IPS DF 6.9 (cell line): Measurements from ENCODE around the gene RXRA.

Experiments used
- DNase-seq: peaks from one replicate; pipeline ENCODE4 v3.0.0-alpha.2; 2013; ENCODE audit warnings: low read depth, low spot score
- H3K27ac ChIP-seq: one replicate; pipeline ENCODE4 v1.5.1; 2013; ENCODE audit warnings: low read length, control low read depth
- H3K27me3 ChIP-seq: 2 replicates; pipeline ENCODE4 v1.6.1; 2013; ENCODE audit warnings: mild to moderate bottlenecking, low read length; ENCODE audit not compliant: control insufficient read depth, insufficient read depth
- H3K36me3 ChIP-seq: 2 replicates; pipeline ENCODE4 v1.6.1; 2013; ENCODE audit warnings: low read length; ENCODE audit not compliant: control insufficient read depth, insufficient read depth
- H3K4me1 ChIP-seq: 2 replicates; pipeline ENCODE4 v1.6.1; 2013; ENCODE audit warnings: low read length; ENCODE audit not compliant: control insufficient read depth, insufficient read depth
- H3K4me3 ChIP-seq: 2 replicates; pipeline ENCODE4 v1.5.1; 2013; ENCODE audit warnings: mild to moderate bottlenecking, low read length
- H3K9me3 ChIP-seq: 2 replicates; pipeline ENCODE4 v1.6.1; 2013; ENCODE audit warnings: low read length, inconsistent platforms; ENCODE audit not compliant: control insufficient read depth, insufficient read depth
- WGBS: extraction: QIAGEN DNeasy Blood & Tissue Kit; methylation state at CpG from one replicate; pipeline ENCODE4 v1.1.7; 2013; ENCODE audit warnings: mixed read lengths, missing lambda C conversion rate; ENCODE audit not compliant: insufficient read length, insufficient coverage; 5-methylcytosine and 5-hydroxymethylcytosine counted together

Gene RXRA

DNA sequence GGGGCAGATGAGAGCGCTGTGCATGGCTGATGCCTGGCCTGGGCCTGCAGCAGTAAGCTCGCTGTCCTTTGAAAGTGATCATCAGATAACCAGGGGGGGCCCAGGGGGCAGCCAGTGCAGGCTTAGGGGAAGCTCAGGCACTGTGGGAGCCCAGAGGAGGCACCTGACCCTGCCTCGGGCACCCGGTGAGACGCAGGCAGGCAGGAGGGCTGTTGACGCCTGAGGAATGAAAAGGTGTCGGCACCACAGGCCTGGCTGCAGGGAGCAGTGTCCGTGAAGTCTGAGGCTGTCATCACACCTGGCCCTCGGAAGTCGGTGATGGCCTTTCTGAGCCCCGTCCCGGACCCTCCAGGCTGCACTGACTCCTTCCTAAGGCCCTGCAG lies 84.6 kb downstream of the RXRA start:
- H3K27me3 ChIP-seq: no peaks in the 10 kb centered on the region
- no peak for DNase-seq
- H3K9me3 ChIP-seq: no peaks in the 10 kb centered on the region
- no peak overlapping the region for H3K27ac ChIP-seq
- peaks cover 4% of the 10 kb centered on the region; the same call in 1 of the 2 replicates for H3K36me3 ChIP-seq
- no peak overlapping the region for H3K4me3 ChIP-seq
- WGBS: no CpG with 5 or more reads among the region's 12 CpGs
- H3K4me1 ChIP-seq: peaks cover 10% of the 10 kb centered on the region

DNA sequence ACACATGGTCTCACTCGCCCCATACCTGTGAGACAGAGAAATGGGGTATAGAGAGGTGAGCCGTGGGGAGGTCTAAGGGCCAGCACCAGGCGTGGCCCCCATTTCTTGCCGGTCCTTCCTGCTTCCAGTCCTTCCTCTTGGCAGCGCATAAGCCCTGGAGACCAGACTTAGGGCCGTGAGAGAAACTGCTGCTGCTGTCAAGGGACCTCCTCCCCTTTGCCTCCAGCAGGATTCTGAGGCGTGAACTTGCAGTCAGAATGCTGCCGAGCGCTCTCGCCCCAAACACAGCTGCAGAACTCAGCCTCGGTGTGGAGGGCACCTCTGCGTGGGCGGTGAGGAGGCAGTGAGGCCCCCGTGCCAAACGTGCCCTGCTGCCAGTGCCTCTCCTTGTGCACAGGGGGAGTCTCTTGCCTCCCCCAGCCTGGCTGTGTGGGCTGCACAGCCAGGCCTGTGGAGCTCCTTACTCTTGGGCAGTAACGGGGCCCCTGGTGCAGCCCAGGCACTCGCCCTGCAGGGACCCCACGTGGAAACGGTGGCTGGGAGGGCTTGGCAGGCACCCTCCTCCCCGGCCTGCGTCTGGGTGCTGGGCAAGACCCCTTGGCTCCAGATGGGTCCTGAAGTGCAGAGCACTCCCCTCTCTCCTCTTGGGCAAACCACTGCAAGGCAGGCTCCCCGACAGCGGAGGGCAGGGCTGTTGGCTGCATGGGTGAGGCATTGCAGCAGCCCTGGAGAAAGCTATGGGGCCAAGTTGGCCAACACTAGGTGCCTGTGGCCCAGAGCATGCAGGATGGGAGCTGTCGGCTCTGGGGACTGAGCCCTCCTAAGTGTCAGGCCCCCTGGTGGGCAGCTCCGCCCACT lies 85.4 kb downstream of the RXRA start:
- WGBS: no CpG with 5 or more reads among the region's 25 CpGs
- Histone ChIP-seq H3K4me3 (no peak overlapping the region), H3K27ac (no peak overlapping the region), H3K27me3 (no peaks in the 10 kb centered on the region), H3K4me1 (peaks cover 8% of the 10 kb centered on the region), H3K9me3 (no peaks in the 10 kb centered on the region), H3K36me3 (peaks cover 4% of the 10 kb centered on the region; the same call in 1 of the 2 replicates)
- no peak for DNase-seq

DNA sequence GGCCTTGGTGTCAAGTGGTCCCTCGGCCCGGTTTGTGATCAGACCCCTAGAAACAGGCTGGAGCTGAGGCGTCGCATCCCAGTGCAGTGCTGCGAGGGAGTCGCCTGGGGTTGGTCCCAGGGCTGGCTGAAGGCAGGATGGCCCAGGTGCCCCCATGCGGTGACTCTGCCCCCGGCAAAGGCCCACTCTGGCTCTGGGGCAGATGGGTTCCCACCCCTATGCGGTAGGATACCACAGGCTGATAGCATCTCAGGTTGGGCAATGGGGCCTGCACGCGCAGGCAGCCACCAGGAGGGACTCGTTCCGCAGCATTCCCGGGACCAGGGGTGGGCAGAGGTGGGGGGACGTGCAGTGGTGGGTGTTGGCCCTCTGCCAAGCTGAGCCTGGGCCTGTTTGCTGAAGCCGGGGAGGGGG lies 86.0 kb downstream of the RXRA start:
- DNase-seq: no peak
- no peaks in the 10 kb centered on the region for H3K9me3 ChIP-seq
- no CpG with 5 or more reads among the region's 16 CpGs for WGBS
- peaks cover 8% of the 10 kb centered on the region; the same call in 1 of the 2 replicates for H3K36me3 ChIP-seq
- H3K4me3 ChIP-seq: no peak overlapping the region
- peaks cover 6% of the 10 kb centered on the region for H3K4me1 ChIP-seq
- no peaks in the 10 kb centered on the region for H3K27me3 ChIP-seq
- no peak overlapping the region for H3K27ac ChIP-seq

DNA sequence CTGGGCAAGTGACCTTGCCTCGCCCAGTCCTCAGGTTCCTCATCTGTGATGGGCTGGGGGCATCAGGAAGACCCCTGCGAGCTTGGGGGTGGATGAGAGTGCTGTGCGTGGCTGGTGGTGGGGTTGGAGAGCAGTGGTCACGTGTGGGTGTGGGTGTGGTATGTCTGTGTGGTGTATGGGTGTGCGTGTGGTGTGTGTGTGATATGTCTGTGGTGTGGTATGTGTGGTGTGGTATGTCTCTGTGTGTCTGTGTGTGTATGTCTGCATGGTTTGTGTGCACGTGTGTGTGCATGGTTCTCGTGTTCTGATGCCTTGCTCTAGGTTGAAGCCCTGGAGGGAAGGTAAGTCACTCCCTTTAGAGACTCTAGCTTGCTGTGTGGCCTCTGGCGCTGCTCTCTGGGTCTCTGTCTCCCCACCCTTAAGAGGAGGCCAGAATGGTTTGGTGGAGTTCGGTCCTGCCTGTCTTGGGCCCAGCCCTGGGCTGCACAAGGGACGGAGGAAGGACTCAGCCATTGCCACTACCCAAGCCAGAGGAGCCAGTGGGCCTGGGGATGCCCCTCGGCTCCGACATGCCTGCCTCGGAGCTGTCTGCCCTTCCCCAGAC lies 87.0 kb downstream of the RXRA start:
- Histone ChIP-seq H3K27me3 (no peaks in the 10 kb centered on the region), H3K36me3 (peaks cover 8% of the 10 kb centered on the region; the same call in 1 of the 2 replicates), H3K27ac (no peak overlapping the region), H3K9me3 (no peaks in the 10 kb centered on the region), H3K4me1 (peaks cover 6% of the 10 kb centered on the region), H3K4me3 (no peak overlapping the region)
- WGBS: 100% methylated on average over 1 of the region's 13 CpGs
- no peak for DNase-seq

DNA sequence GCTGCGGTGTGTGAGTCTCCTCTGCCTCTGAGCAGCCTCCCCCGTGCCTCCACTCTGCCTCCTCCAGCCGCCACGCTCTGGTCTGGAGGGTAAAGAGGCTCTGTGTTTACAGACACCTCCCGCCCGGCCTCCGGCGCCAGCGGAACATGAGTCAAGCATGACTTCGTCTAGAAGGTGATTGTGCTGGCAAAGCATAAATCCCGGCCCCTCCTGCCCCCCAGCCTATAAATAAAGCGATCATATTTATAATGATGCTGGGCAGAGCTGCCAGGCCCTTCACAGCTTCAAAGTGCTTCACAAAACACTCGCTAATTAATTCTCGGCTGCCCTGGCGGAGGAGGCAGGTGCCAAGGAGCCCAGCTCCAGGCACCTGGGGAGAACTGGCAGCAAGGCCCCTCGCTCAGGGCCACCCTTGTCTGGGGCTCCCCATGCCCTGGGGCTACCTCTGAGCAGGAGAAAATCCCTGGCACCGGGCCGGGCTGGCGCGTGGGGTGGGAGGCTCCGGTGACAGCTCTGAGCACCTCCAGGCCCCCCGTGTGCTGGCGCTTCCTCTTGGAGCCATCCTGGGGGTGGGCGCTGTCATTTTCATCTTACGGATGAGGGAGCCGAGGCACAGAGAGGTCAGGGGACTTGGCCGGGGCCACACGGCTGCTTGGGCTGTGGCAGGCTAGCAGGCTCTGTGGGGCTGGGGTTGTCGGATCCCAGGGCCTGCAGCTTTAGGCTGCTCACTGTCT lies 87.8 kb downstream of the RXRA start:
- H3K4me3 ChIP-seq: no peak overlapping the region
- no peaks in the 10 kb centered on the region for H3K27me3 ChIP-seq
- H3K27ac ChIP-seq: no peak overlapping the region
- no CpG with 5 or more reads among the region's 29 CpGs for WGBS
- H3K36me3 ChIP-seq: peaks cover 8% of the 10 kb centered on the region; the same call in 1 of the 2 replicates
- H3K9me3 ChIP-seq: no peaks in the 10 kb centered on the region
- H3K4me1 ChIP-seq: peaks cover 6% of the 10 kb centered on the region
- DNase-seq: no peak

DNA sequence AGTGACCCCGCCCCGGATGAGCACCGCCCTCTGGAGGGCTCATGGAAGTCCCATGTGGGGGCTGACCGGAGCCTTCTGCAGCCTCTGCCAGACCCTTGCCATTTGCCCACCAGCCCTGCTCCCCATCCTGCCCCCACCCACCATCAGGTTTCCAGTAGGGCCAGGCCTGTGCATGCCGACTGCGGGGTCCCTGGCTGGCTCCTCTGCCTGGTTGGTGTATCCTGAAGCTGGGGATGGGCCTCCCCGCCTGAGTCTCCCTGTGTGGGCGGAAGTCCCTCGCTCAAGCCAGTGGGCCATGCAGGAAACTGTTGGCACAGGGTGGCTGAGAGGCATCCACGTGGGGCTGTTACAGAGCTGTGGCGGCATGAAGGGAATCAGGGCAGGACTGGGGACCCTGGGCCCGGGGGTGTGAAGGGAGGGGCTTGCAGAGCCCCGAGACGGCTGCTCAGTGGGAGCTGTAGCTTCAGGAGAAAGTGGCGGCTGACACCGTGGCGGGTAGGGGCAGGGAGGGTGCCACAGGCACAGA lies 88.7 kb downstream of the RXRA start:
- no peak for DNase-seq
- Histone ChIP-seq H3K4me3 (no peak overlapping the region), H3K36me3 (peaks cover 8% of the 10 kb centered on the region; the same call in 1 of the 2 replicates), H3K27ac (no peak overlapping the region), H3K9me3 (no peaks in the 10 kb centered on the region), H3K4me1 (peaks cover 6% of the 10 kb centered on the region), H3K27me3 (no peaks in the 10 kb centered on the region)
- no CpG with 5 or more reads among the region's 17 CpGs for WGBS

DNA sequence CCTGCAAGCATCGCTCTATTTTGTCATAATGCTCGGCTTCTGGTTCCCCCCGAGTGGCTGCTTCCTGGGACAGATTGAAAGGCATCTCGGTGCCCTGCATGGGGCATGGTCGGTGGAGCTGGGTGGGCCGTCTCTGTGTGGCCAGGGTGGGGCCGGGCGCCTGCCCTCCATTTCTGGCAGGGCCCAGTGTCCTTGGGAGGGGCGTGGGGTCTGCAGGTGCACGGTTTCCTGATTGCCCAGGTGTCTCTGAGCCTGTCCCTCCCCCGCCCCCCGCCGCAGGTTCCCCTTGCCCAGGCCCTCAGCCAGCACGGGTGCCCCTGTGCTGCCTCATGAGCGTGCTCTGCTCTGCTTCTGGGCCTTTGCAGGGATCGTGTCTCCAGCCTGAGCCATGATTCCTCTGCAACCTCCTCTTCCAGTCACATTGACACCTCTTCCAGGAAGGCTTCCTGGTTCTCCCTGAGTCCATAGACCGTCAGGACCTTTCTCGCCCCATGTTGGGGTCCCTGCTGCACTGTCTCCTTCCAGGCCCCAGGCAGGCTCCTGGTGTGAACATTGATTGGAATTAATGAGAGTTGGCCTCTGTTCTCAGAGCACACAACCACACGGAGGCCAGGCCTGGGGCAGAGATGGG lies 90.2 kb downstream of the RXRA start:
- Histone ChIP-seq H3K27ac (no peak overlapping the region), H3K4me1 (peaks cover 6% of the 10 kb centered on the region), H3K9me3 (no peaks in the 10 kb centered on the region), H3K27me3 (no peaks in the 10 kb centered on the region), H3K36me3 (peaks cover 5% of the 10 kb centered on the region; the same call in 1 of the 2 replicates), H3K4me3 (no peak overlapping the region)
- DNase-seq: no peak
- WGBS: no CpG with 5 or more reads among the region's 19 CpGs

DNA sequence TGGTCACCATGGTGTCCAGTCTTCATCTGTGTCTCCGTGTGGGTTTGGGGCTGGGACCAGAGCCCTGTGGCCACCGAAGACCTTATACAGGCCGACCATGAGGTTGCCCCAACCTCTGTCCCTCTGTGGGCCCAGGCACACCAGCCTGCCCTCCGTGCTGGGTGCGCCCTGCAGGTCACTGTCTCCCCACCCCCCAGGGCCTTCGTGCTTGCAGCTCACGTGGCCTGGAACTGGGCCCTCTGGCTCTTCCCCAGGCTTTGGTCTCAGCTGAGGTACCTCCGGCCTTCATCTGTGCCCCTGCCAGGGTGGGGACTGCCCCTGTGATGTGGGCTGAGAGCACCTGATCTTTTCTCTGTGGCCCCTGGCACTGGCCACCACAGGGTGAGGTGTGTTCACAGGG lies 92.1 kb downstream of the RXRA start:
- Histone ChIP-seq H3K9me3 (no peaks in the 10 kb centered on the region), H3K4me1 (peaks cover 3% of the 10 kb centered on the region; the same call in 1 of the 2 replicates), H3K4me3 (no peak overlapping the region), H3K27me3 (no peaks in the 10 kb centered on the region), H3K36me3 (peaks cover 9% of the 10 kb centered on the region), H3K27ac (no peak overlapping the region)
- no CpG with 5 or more reads among the region's 8 CpGs for WGBS
- no peak for DNase-seq

DNA sequence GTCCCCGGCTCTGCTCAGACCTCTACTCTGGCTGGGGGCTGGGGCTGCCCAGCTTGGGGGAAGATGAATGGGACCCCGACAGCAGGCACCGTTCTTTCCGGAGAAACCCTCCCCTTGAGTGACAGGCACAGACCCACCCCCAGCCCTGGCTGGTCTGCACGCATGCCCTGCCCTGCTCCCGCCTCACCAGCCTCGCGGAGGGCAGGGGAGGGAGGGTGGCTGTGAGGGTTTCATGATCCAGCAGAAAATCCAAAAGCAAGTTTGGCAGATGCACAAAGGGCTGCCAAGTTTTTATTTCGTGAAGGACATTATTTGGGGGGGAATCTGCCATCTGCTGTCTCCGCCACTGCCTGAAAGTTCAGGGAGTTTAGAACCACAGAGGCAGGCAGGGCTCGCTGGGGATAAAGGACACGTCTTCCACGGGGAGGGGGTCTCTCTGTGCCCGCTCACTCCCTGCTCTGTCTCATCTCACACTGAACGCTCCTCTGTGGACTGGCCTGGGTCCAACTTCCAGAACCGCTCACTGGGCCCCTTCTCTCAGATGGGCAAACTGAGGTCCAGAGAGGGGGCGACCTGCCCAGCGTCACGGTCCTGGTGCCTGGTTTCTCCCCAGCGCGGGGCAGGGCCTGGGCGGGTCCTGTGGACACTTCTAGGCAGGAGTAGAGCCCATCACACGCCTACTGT lies 92.9 kb downstream of the RXRA start:
- no peaks in the 10 kb centered on the region for H3K9me3 ChIP-seq
- peaks cover 3% of the 10 kb centered on the region; the same call in 1 of the 2 replicates for H3K4me1 ChIP-seq
- WGBS: no CpG with 5 or more reads among the region's 23 CpGs
- DNase-seq: no peak
- H3K27ac ChIP-seq: no peak overlapping the region
- H3K4me3 ChIP-seq: no peak overlapping the region
- no peaks in the 10 kb centered on the region for H3K27me3 ChIP-seq
- H3K36me3 ChIP-seq: peaks cover 9% of the 10 kb centered on the region
